HEK293 (cell line): ENCODE data around the gene C5orf63.

Experiments
- CTCF ChIA-PET: fragments of 350-600 bp; formaldehyde crosslinking; extraction: SDS; loops from one replicate; lab custom pipeline; 2021; ENCODE audit warnings: antibody characterized with exemption; lab: Yijun Ruan, JAX
- POLR2A ChIA-PET: fragments of 300-600 bp; formaldehyde crosslinking; extraction: SDS; loops from one replicate; lab custom pipeline; 2020; ENCODE audit warnings: antibody characterized with exemption, inconsistent platforms; lab: Yijun Ruan, JAX
- H3K27ac ChIP-seq: fragments of 200-500 bp; sonication (Bioruptor generic); 2 replicates; pipeline ENCODE4 v1.5.1; 2014; ENCODE audit warnings: low read depth, low read length, control low read depth, inconsistent platforms; ENCODE audit errors: extremely low read depth
- H3K36me3 ChIP-seq, 2 experiments: fragments of 200-500 bp in 1 of 2; sonication (Bioruptor generic) in 1 of 2; 1 replicate in 1 of 2; 2 replicates in 1 of 2; pipeline ENCODE4 v1.5.1; 2014 to 2017; ENCODE audit warnings: inconsistent platforms in 2 of 2, low read length in 2 of 2; ENCODE audit not compliant: control insufficient read depth in 2 of 2, insufficient read depth in 1 of 2
- H3K4me1 ChIP-seq: fragments of 200-500 bp; sonication (Bioruptor generic); 2 replicates; pipeline ENCODE4 v1.5.1; 2014; ENCODE audit warnings: mild to moderate bottlenecking, low read length, inconsistent platforms; ENCODE audit not compliant: control insufficient read depth, insufficient read depth
- H3K4me3 ChIP-seq: 2 replicates; pipeline ENCODE4 v1.5.1; 2011; ENCODE audit warnings: low read depth, mild to moderate bottlenecking, control low read depth, low read length, moderate library complexity
- H3K9me3 ChIP-seq: fragments of 200-500 bp; sonication (Bioruptor generic); 2 replicates; pipeline ENCODE4 v1.5.1; 2014; ENCODE audit warnings: low read depth, low read length, inconsistent platforms; ENCODE audit not compliant: control insufficient read depth, insufficient read depth
- BCL11A ChIP-seq: fragments of 450-650 bp; formaldehyde crosslinking; IDR thresholded peaks from 2 replicates; pipeline ENCODE4 v1.5.1; 2016; ENCODE audit warnings: low read depth, missing biosample characterization, missing genetic modification characterization
- CTCF ChIP-seq: fragments of 450-650 bp; formaldehyde crosslinking; IDR thresholded peaks from 2 replicates; pipeline ENCODE4 v1.5.1; 2016; ENCODE audit warnings: missing biosample characterization, missing genetic modification characterization
- HOXC10 ChIP-seq: sonication (generic); formaldehyde crosslinking; IDR thresholded peaks from 2 replicates; pipeline ENCODE4 v1.8.1; 2023; ENCODE audit warnings: mild to moderate bottlenecking, missing genetic modification reagents
- ZBTB17 ChIP-seq: fragments of 450-650 bp; formaldehyde crosslinking; IDR thresholded peaks from 2 replicates; pipeline ENCODE4 v1.5.1; 2016; ENCODE audit warnings: missing biosample characterization, missing genetic modification characterization
- ZNF16 ChIP-seq: fragments of 450-650 bp; formaldehyde crosslinking; IDR thresholded peaks from 2 replicates; pipeline ENCODE4 v1.5.1; 2016; ENCODE audit warnings: low read depth, missing biosample characterization, missing genetic modification characterization
- ZNF214 ChIP-seq: fragments of 450-650 bp; formaldehyde crosslinking; IDR thresholded peaks from 2 replicates; pipeline ENCODE4 v1.5.1; 2017; ENCODE audit warnings: missing biosample characterization, mild to moderate bottlenecking, missing genetic modification characterization, borderline replicate concordance
- ZNF221 ChIP-seq: fragments of 450-650 bp; formaldehyde crosslinking; IDR thresholded peaks from 2 replicates; pipeline ENCODE4 v1.5.1; 2017; ENCODE audit warnings: missing biosample characterization, missing genetic modification characterization, borderline replicate concordance
- ZNF24 ChIP-seq: fragments of 450-650 bp; formaldehyde crosslinking; IDR thresholded peaks from 2 replicates; pipeline ENCODE4 v1.5.1; 2016; ENCODE audit warnings: missing biosample characterization, missing genetic modification characterization
- ZNF350 ChIP-seq: fragments of 450-650 bp; formaldehyde crosslinking; IDR thresholded peaks from 2 replicates; pipeline ENCODE4 v1.5.0; 2017; ENCODE audit warnings: missing biosample characterization, mild to moderate bottlenecking, missing genetic modification characterization
- ZNF398 ChIP-seq: fragments of 450-650 bp; formaldehyde crosslinking; IDR thresholded peaks from 2 replicates; pipeline ENCODE4 v1.5.1; 2017; ENCODE audit warnings: missing biosample characterization, missing genetic modification characterization
- ZNF692 ChIP-seq: fragments of 450-650 bp; formaldehyde crosslinking; IDR thresholded peaks from 2 replicates; pipeline ENCODE4 v1.5.1; 2016; ENCODE audit warnings: missing biosample characterization, missing genetic modification characterization
- ZNF707 ChIP-seq: fragments of 450-650 bp; formaldehyde crosslinking; IDR thresholded peaks from 2 replicates; pipeline ENCODE4 v1.5.1; 2016; ENCODE audit warnings: missing biosample characterization, missing genetic modification characterization
- ZNF792 ChIP-seq: fragments of 450-650 bp; formaldehyde crosslinking; IDR thresholded peaks from 2 replicates; pipeline ENCODE4 v1.5.1; 2016; ENCODE audit warnings: missing biosample characterization, missing genetic modification characterization

C5orf63 gene

GRCh38 chr5:127096328-127096993, 23.2 kb upstream of the C5orf63 start (continued):
- TF ChIP-seq ZNF350 = no peak

- H3K36me3 ChIP-seq = no peaks in the 10 kb centered on the region
- H3K9me3 ChIP-seq = no peaks in the 10 kb centered on the region
- ChIA-PET POLR2A (no interaction called here), CTCF (interaction anchor here (0.5 kb wide), 1 partner anchor 15 kb away, joined by 3 read pairs; no protein-coding TSS in a partner anchor)
- peaks cover 3% of the 10 kb centered on the region for H3K4me1 ChIP-seq
- H3K4me3 ChIP-seq = no peak overlapping the region
- TF ChIP-seq BCL11A (tag by site-specific recombination) (no peak), ZNF792 (tag by site-specific recombination) (no peak), ZNF707 (tag by site-specific recombination) (no peak), ZNF24 (tag by site-specific recombination) (no peak), ZNF692 (peak; percentile 77), HOXC10 (CRISPR knock-in tag) (no peak), CTCF (tag by site-specific recombination) (no peak)
- no peak overlapping the region for H3K27ac ChIP-seq
Observed at GRCh38 chr5:127094161-127094814, 21.0 kb upstream of the C5orf63 start.

- ChIA-PET POLR2A (no interaction called here), CTCF (no interaction called here)
- Histone ChIP-seq H3K27ac (no peak overlapping the region), H3K4me1 (peaks cover 3% of the 10 kb centered on the region), H3K9me3 (no peaks in the 10 kb centered on the region), H3K36me3 (no peaks in the 10 kb centered on the region), H3K4me3 (no peak overlapping the region)
- TF ChIP-seq ZNF214 (no peak), ZNF221 (tag by site-specific recombination) (no peak), ZNF398 (no peak), ZNF16 (no peak)
Observed at GRCh38 chr5:127092690-127093089, 19.4 kb upstream of the C5orf63 start.

- no peak for TF ChIP-seq ZBTB17 (tag by site-specific recombination)
- POLR2A ChIA-PET = no interaction called here
- Histone ChIP-seq H3K4me3 (no peak overlapping the region), H3K27ac (no peak overlapping the region), H3K9me3 (no peaks in the 10 kb centered on the region), H3K36me3 (no peaks in the 10 kb centered on the region), H3K4me1 (no peaks in the 10 kb centered on the region)
- CTCF ChIA-PET = interaction anchor here (0.6 kb wide), 1 partner anchor 425 kb away, joined by 3 read pairs; no protein-coding TSS in a partner anchor
Observed at GRCh38 chr5:127089191-127089590, 15.9 kb upstream of the C5orf63 start.
